Measurements from ENCODE around the gene AP3B1. TPM values are rescaled to one million over a fixed set of nuclear protein-coding genes. Genes with fewer than 3 reads are reported as not detected.
A peak's percentile ranks its signal among the peaks of the same experiment; 100 is the strongest.

AP3B1 gene
- total RNA-seq, 1 donor from 2014 or later, result 36.3 TPM

- peak; percentile 53 to 59 for DNase-seq (ENCODE audit: low read depth in 2 of 2)
Measured at GRCh38 chr5:78005021-78005785, 289.3 kb downstream of the AP3B1 start.

- DNase-seq (ENCODE audit: low read depth in 2 of 2), result no peak
Measured at GRCh38 chr5:78004559-78004958, 289.9 kb downstream of the AP3B1 start.

GRCh38 chr5:78003919-78004318 lies 290.6 kb downstream of the AP3B1 start:
- DNase-seq (ENCODE audit: low read depth in 2 of 2), result no peak

- no peak for DNase-seq (ENCODE audit: low read depth in 2 of 2)
Measured at GRCh38 chr5:78003450-78003849, 291.0 kb downstream of the AP3B1 start.

GRCh38 chr5:78002690-78003089 lies 291.8 kb downstream of the AP3B1 start:
- no peak for DNase-seq (ENCODE audit: low read depth in 2 of 2)

- no peak for DNase-seq (ENCODE audit: low read depth in 2 of 2)
Measured at GRCh38 chr5:78001197-78001596, 293.3 kb downstream of the AP3B1 start.

GRCh38 chr5:78000191-78000590 lies 294.3 kb downstream of the AP3B1 start:
- no peak for DNase-seq (ENCODE audit: low read depth in 2 of 2)

GRCh38 chr5:77999399-77999798 lies 295.1 kb downstream of the AP3B1 start:
- DNase-seq (ENCODE audit: low read depth in 2 of 2), result no peak

- no peak for DNase-seq (ENCODE audit: low read depth in 2 of 2)
Measured at GRCh38 chr5:77996943-77997342, 297.6 kb downstream of the AP3B1 start.

GRCh38 chr5:77995793-77996409 lies 298.6 kb downstream of the AP3B1 start:
- no peak for DNase-seq (ENCODE audit: low read depth in 2 of 2)

GRCh38 chr5:77994943-77995342 lies 299.6 kb downstream of the AP3B1 start:
- no peak for DNase-seq (ENCODE audit: low read depth in 2 of 2)

- no peak for DNase-seq (ENCODE audit: low read depth in 2 of 2)
Measured at GRCh38 chr5:77993855-77994318, 300.6 kb downstream of the AP3B1 start.

GRCh38 chr5:77993141-77993854 lies 301.2 kb downstream of the AP3B1 start:
- DNase-seq (ENCODE audit: low read depth in 2 of 2), result no peak

GRCh38 chr5:77991084-77991483 lies 303.4 kb downstream of the AP3B1 start:
- no peak for DNase-seq (ENCODE audit: low read depth in 2 of 2)

GRCh38 chr5:77990020-77990419 lies 304.5 kb downstream of the AP3B1 start:
- no peak for DNase-seq (ENCODE audit: low read depth in 2 of 2)

GRCh38 chr5:77987988-77988387 lies 306.5 kb downstream of the AP3B1 start:
- no peak for DNase-seq (ENCODE audit: low read depth in 2 of 2)

GRCh38 chr5:77987331-77987730 lies 307.2 kb downstream of the AP3B1 start:
- no peak for DNase-seq (ENCODE audit: low read depth in 2 of 2)

- no peak for DNase-seq (ENCODE audit: low read depth in 2 of 2)
Measured at GRCh38 chr5:77986261-77986660, 308.2 kb downstream of the AP3B1 start.

- no peak for DNase-seq (ENCODE audit: low read depth in 2 of 2)
Measured at GRCh38 chr5:77985247-77985646, 309.3 kb downstream of the AP3B1 start.

GRCh38 chr5:77984587-77984986 lies 309.9 kb downstream of the AP3B1 start:
- DNase-seq (ENCODE audit: low read depth in 2 of 2), result no peak

GRCh38 chr5:77983482-77984199 lies 310.9 kb downstream of the AP3B1 start:
- DNase-seq (ENCODE audit: low read depth in 2 of 2), result no peak

- no peak for DNase-seq (ENCODE audit: low read depth in 2 of 2)
Measured at GRCh38 chr5:77981820-77982219, 312.7 kb downstream of the AP3B1 start.

All from lung microvascular endothelial cell (primary cell).